Measurements from ENCODE around the gene SLC22A12. TPM values are rescaled to one million over a fixed set of nuclear protein-coding genes. Genes with fewer than 3 reads are reported as not detected.

The SLC22A12 gene
- polyA plus RNA-seq, 1 donor from 2014 or later = not detected

DNA sequence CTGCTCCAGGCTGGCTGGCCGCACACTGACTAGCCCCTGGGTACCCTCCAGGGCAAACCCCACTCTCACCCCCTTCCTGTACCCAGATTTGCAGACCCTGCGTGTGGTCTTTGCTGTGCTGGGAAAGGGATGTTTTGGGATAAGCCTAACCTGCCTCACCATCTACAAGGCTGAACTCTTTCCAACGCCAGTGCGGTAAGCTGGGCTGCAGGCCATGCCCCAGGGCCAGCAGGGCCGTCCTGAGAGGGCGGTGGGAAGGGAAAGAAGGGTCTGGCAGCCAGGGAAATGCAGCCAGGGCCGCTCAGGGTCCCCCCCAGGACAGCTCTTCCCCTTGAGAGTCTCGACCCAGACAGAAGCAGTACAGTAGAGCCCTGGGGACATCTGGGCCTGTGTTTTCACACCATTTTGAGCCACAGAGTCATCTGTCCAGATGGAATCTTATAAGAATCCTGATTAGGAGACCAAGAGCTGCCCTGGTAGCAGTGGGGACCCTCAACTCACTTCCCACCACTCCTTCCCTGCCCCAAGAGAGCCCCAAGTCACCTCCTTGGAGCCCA is 22.4 kb upstream of the SLC22A12 start:
- Histone ChIP-seq H3K9me3 (ENCODE audit: low read length) (no peaks in the 10 kb centered on the region), H3K9me2 (ENCODE audit: insufficient read depth, low read length) (no peaks in the 10 kb centered on the region), H3K27me3 (ENCODE audit: insufficient read depth, low read depth, low read length) (no peaks in the 10 kb centered on the region), H4K20me1 (ENCODE audit: insufficient read depth) (no peaks in the 10 kb centered on the region), H3K79me2 (replicated peaks; ENCODE audit: insufficient read depth, low read length) (no peaks in the 10 kb centered on the region), H3K4me3 (ENCODE audit: low read length) (no peak overlapping the region), H3K36me3 (ENCODE audit: insufficient read depth, low read length) (no peaks in the 10 kb centered on the region), H3K9ac (ENCODE audit: low read length) (no peak overlapping the region), H3K4me2 (ENCODE audit: low read length) (no peak overlapping the region), H3K27ac (ENCODE audit: low read length) (no peak overlapping the region), H2AFZ (ENCODE audit: low read depth, low read length) (no peak overlapping the region), H3F3A (ENCODE audit: insufficient read depth, low read length, poor library complexity, severe bottlenecking) (no peaks in the 10 kb centered on the region)
- TF ChIP-seq EZH2 (IDR thresholded peaks at IDR 0.05; ENCODE audit: borderline replicate concordance, insufficient read depth, low read length, poor library complexity, severe bottlenecking) (no peak), MXI1 (conservative IDR thresholded peaks at IDR 0.05; ENCODE audit: poor library complexity, severe bottlenecking) (no peak), TAF1 (IDR thresholded peaks at IDR 0.05; ENCODE audit: low read depth) (no peak), REST (IDR thresholded peaks at IDR 0.05; ENCODE audit: borderline replicate concordance) (no peak), EP300 (conservative IDR thresholded peaks at IDR 0.05; ENCODE audit: poor library complexity, severe bottlenecking) (no peak), POLR2AphosphoS5 (IDR thresholded peaks at IDR 0.05) (no peak)
- TF ChIP-seq, protein P1, sequence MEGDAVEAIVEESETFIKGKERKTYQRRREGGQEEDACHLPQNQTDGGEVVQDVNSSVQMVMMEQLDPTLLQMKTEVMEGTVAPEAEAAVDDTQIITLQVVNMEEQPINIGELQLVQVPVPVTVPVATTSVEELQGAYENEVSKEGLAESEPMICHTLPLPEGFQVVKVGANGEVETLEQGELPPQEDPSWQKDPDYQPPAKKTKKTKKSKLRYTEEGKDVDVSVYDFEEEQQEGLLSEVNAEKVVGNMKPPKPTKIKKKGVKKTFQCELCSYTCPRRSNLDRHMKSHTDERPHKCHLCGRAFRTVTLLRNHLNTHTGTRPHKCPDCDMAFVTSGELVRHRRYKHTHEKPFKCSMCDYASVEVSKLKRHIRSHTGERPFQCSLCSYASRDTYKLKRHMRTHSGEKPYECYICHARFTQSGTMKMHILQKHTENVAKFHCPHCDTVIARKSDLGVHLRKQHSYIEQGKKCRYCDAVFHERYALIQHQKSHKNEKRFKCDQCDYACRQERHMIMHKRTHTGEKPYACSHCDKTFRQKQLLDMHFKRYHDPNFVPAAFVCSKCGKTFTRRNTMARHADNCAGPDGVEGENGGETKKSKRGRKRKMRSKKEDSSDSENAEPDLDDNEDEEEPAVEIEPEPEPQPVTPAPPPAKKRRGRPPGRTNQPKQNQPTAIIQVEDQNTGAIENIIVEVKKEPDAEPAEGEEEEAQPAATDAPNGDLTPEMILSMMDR (IDR thresholded peaks at IDR 0.05; ENCODE audit: poor library complexity, severe bottlenecking) = no peak

DNA sequence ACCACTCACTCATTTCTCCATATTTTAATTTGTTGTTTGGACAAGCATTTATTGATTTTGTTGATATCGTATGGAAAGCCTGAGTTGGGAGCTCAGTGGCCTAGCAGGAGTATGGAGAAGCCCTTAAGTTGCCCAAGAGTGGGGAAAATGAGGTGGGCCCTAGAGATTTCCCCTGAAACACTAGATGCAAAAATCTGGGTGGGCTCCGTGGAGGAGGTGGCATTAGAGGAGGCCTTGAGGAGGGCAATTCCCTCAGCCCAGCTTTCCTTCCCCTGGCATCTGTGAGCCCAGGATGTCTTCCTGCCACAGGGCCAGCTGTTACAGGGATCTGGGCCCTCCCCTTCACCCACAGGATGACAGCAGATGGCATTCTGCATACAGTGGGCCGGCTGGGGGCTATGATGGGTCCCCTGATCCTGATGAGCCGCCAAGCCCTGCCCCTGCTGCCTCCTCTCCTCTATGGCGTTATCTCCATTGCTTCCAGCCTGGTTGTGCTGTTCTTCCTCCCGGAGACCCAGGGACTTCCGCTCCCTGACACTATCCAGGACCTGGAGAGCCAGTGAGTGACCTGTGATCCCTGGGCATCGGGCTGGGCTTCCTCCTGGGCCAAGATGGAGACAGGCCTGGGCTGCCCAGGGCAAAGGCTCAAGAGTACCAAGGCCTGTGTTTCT is 21.6 kb upstream of the SLC22A12 start:
- Histone ChIP-seq H3K9me3 (ENCODE audit: low read length) (no peaks in the 10 kb centered on the region), H3K4me2 (ENCODE audit: low read length) (no peak overlapping the region), H3K9me2 (ENCODE audit: insufficient read depth, low read length) (no peaks in the 10 kb centered on the region), H3K27ac (ENCODE audit: low read length) (no peak overlapping the region), H3K79me2 (replicated peaks; ENCODE audit: insufficient read depth, low read length) (no peaks in the 10 kb centered on the region), H3K36me3 (ENCODE audit: insufficient read depth, low read length) (no peaks in the 10 kb centered on the region), H3K9ac (ENCODE audit: low read length) (no peak overlapping the region), H3K27me3 (ENCODE audit: insufficient read depth, low read depth, low read length) (no peaks in the 10 kb centered on the region), H3F3A (ENCODE audit: insufficient read depth, low read length, poor library complexity, severe bottlenecking) (no peaks in the 10 kb centered on the region), H2AFZ (ENCODE audit: low read depth, low read length) (no peak overlapping the region), H3K4me3 (ENCODE audit: low read length) (no peak overlapping the region), H4K20me1 (ENCODE audit: insufficient read depth) (no peaks in the 10 kb centered on the region)
- TF ChIP-seq EP300 (conservative IDR thresholded peaks at IDR 0.05; ENCODE audit: poor library complexity, severe bottlenecking) (no peak), REST (IDR thresholded peaks at IDR 0.05; ENCODE audit: borderline replicate concordance) (no peak), EZH2 (IDR thresholded peaks at IDR 0.05; ENCODE audit: borderline replicate concordance, insufficient read depth, low read length, poor library complexity, severe bottlenecking) (no peak)
- TF ChIP-seq, protein P1 (IDR thresholded peaks at IDR 0.05; ENCODE audit: poor library complexity, severe bottlenecking) = no peak
